Measurements from ENCODE around the gene TMPRSS9.
"Not testable (repeated sequence)": the region's sequence is repeated elsewhere in the genome, so short reads cannot be mapped to it uniquely, and the experiment has no call there.

The TMPRSS9 gene

DNA sequence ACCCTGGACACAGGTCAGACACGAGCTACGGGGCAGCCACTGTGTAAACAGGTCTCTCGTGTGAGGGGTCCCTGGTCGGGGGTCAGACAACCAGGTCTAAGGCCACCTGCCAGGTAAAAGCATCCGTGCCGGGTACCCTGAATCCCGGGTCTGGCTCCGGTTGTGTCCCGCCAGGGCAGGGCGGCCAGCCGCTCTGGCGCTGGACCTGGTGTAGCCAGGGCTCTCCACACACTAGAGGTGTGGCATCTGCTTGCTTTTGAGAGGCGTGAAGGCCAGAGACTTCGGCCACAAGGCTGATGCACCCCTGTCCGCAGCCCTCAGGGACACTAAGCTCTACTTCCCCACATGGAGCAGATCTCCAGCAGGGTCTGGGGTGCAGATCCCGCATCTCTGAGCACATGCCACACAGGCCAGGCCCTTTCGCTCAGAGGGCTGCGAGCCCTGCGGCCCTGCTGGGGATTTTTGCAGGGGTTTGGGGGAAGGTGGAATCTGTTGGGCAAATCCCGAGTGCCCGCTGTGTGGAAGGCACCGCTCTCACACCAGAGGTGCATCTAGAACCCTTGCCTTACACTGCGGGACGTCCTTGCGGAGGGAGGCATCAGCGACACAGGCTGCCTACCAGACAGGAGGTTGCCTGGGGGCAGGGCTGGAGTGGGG lies 81.2 kb downstream of the TMPRSS9 start:
- no peak for DNase-seq

- no peak for DNase-seq
Observed at GRCh38 chr19:2443116-2443784, 83.2 kb downstream of the TMPRSS9 start.

- DNase-seq, result no peak
Observed at GRCh38 chr19:2443785-2444182, 83.7 kb downstream of the TMPRSS9 start.

DNA sequence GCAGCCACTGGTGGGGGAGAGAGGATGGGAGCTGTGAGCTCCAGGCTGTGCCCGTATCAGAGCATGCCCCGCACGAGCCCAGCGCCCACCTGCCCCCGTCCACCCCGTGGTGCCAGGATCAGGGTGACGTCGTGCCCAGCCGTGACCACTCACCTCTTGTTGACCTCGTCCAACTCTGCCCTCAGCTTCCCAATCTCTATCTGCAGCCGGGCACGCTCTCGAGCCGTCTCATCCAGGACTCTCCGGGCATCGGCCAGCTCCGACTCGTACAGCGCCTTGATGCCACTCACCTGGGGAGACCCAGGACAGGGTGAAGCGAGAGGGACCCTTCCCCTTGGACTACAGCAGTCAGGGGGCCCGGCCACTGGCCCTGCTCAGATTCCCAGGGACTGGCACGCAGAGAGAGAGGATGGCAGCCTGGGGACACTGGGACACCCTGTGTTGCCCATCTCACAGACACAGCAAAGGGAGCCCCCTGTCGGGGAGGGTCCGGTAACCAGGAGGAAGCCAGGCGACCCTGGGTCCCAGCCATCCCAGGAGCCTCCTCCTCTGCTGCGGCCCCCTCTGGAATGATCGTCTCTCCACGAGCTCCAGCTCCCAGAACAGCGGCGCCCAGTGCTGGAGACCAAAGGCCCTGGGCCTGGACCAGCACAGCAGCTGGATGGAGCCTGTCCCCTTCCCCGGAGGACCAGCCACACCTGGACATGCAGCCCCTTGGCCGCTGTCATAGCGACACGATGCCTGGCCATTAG lies 84.4 kb downstream of the TMPRSS9 start:
- DNase-seq, result no peak

- no peak for DNase-seq
Observed at GRCh38 chr19:2446381-2446780, 86.3 kb downstream of the TMPRSS9 start.

DNA sequence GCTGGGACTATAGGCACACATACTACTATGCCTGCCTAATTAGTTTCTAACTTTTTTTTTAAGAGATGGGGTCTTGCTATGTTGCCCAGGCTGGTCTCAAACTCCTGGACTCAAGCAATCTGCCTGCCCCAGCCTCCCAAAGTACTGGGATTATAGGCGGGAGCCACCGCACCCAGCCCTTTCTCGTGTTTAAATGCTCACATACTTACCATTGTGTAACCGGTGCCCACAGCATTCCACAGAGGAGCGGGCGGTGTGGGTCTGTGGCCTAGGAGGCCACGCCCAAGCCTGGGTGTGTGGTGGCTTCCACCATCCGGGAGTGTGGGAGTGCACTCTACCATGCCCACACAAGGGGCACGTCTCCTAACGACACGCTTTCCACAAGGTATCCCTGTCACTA lies 89.0 kb downstream of the TMPRSS9 start:
- no peak for DNase-seq

DNA sequence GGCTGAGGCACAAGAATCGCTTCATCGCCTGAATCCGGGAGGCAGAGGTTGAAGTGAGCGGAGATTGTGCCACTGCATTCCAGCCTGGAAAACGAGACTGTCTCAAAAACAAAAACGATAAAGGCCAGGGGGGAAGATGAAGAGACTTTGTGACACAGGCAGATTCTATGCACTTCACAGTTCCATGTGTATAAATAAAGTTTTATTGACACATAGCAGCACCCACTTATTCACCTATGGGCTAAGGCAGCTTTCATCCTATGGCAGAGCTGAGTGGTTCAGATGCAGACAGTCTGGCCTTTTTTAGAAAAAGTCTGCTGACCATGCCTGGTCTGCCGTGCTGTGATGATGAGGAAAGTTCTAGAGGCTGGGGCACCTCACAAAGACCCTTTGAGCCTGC lies 91.1 kb downstream of the TMPRSS9 start:
- no peak for DNase-seq

DNA sequence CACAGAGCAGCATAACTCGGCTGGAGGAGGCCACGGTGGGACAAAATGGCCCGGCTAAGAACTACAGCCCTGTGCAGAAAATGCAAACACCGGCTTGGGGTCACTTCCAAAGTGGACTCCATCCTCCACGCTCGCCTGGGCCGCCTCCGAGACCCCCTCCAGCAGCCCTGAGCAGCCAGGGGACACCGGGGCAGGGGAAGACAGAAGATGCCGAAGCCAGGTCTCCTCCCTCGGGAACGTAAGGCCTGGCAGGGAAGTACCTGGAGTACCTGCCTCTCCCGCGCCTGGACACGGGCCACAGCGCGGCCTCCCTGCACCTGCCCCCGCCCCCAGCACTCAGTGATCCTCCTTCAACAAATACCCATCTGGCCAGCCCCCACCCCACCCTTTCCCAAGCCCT lies 91.7 kb downstream of the TMPRSS9 start:
- no peak for DNase-seq

GRCh38 chr19:2453431-2454025 lies 93.5 kb downstream of the TMPRSS9 start:
- DNase-seq, result no peak

DNA sequence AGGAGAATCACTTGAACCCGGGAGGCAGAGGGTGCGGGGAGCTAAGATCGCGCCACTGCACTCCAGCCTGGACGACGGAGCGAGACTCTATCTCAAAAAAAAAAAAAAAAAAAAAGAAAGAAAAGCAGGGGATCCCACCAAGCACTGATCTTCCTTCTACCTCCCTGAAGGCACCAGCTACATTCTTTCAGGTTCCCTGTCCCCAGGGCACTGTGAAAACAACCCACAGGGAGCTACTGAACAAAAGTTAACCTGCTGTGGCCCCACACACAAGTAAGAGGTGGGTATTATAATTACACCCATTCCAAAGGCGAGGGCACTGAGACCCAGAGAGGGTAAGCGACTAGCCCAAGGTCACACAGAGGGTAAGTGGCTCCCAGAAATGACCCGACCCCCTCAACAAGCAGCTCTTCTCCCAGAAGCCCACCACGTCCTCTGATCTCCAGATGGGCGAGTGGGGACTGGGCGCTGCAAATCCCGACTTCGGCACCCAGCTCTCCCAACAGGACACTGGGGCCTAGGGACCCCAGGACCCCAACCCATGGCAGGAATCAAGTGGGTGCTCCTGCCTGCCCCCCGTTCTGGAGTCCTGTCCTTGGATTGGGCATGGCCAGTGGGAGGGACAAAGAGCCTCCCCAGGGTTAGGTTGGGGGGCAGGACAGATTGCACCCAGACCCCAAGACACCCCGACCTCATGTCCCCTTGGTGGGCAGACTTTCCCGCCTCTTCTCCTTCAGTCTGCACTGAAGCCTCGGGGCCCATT lies 94.3 kb downstream of the TMPRSS9 start:
- no peak for DNase-seq

DNA sequence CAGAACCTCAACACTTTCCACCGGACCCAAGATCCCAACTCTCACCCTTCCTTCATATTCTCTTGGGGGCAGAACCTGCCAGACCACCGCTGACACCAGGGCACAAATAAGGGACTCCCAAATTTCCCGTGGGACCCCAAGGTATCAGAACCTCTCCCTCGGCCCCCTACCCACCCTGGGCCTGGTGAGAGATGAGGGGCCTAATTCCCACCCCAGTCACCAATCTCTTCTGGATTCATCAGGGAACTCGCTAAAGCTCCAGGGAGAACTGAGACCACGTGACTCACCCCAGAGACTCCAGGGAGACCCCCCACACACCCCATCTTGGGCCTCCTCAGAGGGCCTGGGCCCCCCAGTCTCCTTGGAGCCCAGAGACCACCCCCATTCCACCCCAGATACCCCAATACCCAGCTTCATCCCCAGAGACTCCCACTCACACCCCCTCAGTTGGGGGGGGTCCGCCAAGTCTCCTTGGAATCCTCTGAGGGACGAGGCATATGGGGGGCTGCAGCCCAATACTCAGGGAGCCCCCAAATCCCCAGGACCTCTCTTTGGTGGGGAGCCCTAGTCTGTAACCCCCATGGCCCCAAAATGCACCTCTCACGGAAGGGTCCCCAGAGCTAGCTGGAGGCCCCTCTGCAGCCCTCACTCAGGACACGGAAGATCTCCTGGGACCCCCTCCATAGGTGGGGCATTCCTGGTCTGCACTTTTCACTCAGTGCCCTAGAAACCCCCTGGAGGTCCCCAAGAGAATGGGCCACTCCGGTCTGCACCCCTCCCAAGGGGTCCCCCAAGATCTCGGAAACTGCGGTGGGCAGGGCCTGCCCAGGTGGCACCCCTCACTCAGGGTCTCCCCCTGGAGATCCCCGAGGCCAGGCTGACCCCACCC lies 95.1 kb downstream of the TMPRSS9 start:
- no peak for DNase-seq

GRCh38 chr19:2455851-2456570 lies 95.9 kb downstream of the TMPRSS9 start:
- peak; percentile 18 for DNase-seq

DNA sequence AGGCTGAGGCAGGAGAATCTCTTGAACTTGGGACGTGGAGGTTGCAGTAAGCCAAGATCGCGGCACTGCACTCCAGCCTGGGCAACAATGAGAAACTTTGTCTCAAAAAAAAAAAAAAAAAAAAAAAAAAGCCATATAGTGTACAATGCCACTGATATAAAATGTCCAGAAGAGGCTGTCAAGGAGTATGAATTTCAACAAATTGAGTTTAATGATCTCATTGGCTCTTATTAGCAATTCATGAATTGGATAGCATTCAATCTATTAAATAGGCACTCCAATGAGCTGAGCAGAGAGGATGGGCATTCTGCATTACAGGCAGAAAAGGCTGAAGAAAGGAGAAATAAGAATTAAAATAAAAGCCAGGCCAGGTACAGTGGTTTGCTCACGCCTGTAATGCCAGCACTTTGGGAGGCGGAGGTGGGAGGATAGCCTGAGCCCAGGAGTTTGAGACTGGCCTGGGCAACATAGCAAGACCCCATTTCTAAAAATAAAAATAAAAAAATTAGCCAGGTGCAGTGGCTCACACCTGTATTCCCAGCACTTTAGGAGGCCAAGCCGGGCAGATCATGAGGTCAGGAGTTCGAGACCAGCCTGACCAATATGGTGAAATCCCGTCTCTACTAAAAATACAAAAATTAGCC lies 97.5 kb downstream of the TMPRSS9 start:
- no peak for DNase-seq

- no peak for DNase-seq
Observed at GRCh38 chr19:2458054-2458453, 98.0 kb downstream of the TMPRSS9 start.

- not testable (repeated sequence) for DNase-seq
Observed at GRCh38 chr19:2458776-2459175, 98.7 kb downstream of the TMPRSS9 start.

- DNase-seq, result no peak
Observed at GRCh38 chr19:2460245-2460644, 100.2 kb downstream of the TMPRSS9 start.

DNA sequence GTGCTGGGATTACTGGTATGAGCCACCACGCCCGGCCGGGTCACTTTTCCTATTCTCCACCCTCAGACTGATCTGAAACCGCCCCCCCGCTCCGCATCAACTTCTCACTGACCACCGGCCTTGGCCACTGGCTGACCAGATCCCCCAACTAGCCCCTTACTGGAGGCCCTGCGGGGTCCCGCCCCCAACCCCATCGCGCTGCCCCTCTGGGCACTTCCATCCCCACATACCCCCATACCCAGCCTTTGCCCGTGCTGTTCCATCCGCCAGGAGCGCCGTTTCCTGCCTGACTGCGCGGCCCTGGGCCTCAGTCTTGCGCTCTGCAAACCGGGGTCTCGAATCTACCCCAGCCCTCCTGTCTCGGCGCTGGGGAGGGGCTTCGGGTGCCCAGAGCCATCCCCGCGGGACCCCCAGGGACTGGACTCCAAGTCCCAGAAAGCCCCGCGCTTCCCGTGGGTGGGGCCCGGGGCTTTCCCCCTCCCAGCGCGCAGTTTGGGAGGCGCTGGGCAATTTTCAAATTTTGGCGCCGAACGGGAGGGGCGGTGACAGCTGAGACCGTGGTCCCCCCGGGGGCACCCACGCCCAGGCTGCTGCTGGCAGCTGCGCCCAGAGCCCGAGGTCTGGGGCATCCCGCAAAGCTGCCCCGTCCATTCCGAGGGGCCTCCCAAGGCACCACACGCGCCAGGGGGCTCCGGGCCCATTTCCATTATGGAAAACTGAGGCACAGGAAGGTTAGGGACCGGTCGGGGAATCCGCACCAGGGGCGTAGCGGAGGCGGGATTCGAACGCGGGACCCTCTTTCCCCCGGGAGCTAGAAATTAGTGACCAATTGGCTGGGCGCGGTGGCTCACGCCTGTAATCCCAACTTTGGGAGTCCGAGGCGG lies 101.9 kb downstream of the TMPRSS9 start:
- DNase-seq, result peak; percentile 30

GRCh38 chr19:2462635-2463421 lies 102.8 kb downstream of the TMPRSS9 start:
- DNase-seq, result no peak

DNA sequence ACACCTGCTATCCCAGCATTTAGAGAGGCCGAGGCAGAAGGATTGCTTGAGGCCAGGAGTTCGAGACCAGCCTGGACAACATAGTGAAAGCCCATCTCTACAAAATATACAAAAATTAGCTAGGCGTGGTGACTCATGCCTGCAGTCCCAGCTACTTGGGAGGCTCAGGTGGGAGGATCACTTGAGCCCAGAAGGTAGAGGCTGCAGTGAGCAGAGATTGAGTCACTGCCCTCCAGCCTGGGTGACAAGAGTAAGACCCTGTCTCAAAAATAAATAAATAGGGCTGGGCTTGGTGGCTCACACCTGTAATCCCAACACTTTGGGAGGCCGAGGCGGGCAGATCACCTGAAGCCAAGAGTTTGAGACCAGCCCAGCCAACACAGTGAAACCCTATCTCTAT lies 103.6 kb downstream of the TMPRSS9 start:
- not testable (repeated sequence) for DNase-seq
